Measurements from ENCODE around the gene RPS4Y1.

DNA sequence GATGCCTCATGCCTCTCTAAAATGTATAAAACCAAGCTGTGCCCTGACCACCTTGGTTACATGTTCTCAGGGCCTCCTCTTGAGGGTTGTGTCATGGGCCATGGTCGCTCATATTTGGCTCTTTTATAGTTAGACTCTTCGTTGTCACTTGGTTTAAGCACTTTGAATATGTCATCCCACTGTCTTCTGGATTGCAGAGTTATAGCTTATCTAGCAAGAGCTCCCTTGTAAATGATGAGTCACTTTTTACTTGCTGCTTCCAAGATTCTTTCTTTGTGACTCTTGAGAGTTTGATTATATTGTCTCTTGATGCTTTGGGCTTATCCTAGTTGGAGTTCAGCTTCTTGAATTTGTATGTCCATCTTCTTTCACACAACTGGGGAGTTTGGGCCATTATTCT lies 19.1 kb downstream of the RPS4Y1 start:
- TF ChIP-seq, protein P1, sequence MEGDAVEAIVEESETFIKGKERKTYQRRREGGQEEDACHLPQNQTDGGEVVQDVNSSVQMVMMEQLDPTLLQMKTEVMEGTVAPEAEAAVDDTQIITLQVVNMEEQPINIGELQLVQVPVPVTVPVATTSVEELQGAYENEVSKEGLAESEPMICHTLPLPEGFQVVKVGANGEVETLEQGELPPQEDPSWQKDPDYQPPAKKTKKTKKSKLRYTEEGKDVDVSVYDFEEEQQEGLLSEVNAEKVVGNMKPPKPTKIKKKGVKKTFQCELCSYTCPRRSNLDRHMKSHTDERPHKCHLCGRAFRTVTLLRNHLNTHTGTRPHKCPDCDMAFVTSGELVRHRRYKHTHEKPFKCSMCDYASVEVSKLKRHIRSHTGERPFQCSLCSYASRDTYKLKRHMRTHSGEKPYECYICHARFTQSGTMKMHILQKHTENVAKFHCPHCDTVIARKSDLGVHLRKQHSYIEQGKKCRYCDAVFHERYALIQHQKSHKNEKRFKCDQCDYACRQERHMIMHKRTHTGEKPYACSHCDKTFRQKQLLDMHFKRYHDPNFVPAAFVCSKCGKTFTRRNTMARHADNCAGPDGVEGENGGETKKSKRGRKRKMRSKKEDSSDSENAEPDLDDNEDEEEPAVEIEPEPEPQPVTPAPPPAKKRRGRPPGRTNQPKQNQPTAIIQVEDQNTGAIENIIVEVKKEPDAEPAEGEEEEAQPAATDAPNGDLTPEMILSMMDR (IDR thresholded peaks at IDR 0.05), result no peak
- no peak for TF ChIP-seq POLR2AphosphoS5 (IDR thresholded peaks at IDR 0.05)
- TF ChIP-seq POLR2A (IDR thresholded peaks at IDR 0.05), result no peak
- TF ChIP-seq EP300 (IDR thresholded peaks at IDR 0.05), result no peak
